HG03060 (cell line): Measurements from ENCODE around the gene CACNA2D3.
"Not testable (repeated sequence)": the region's sequence is repeated elsewhere in the genome, so short reads cannot be mapped to it uniquely, and the experiment has no call there.

Source experiments
- ATAC-seq: cut with Tn5 transposase; IDR thresholded peaks from one replicate; pipeline ENCODE4 v1.9.1; 2021; ENCODE audit warnings: low read depth, moderate number of reproducible peaks; ENCODE audit not compliant: unreplicated experiment

CACNA2D3 gene

GRCh38 chr3:54600441-54601204 lies 478.3 kb downstream of the CACNA2D3 start:
- no peak for ATAC-seq

GRCh38 chr3:54604495-54604894 lies 482.1 kb downstream of the CACNA2D3 start:
- no peak for ATAC-seq

GRCh38 chr3:54608041-54608440 lies 485.7 kb downstream of the CACNA2D3 start:
- no peak for ATAC-seq

DNA sequence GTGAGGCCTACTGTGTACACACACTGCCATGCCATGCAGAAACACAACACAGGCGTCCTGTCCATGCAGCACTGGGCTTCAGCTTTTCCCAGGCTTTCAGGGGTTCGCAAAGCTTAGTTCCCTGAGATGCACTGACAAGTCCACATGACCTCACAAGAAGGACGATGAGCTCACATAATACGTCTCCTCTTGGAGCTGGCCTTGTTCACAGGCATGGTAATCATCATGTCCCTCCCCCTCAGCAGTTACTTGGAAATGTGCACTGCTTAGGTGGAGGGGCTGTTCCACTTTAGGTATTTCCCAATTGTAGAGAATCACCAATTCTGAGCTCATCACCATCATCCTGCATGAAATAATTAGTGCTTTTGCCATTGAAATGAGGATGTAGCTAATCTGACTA lies 496.7 kb downstream of the CACNA2D3 start:
- no peak for ATAC-seq

- no peak for ATAC-seq
Observed at GRCh38 chr3:54619531-54619930, 497.2 kb downstream of the CACNA2D3 start.

- no peak for ATAC-seq
Observed at GRCh38 chr3:54621184-54621583, 498.8 kb downstream of the CACNA2D3 start.

- ATAC-seq: no peak
Observed at GRCh38 chr3:54622678-54623077, 500.3 kb downstream of the CACNA2D3 start.

DNA sequence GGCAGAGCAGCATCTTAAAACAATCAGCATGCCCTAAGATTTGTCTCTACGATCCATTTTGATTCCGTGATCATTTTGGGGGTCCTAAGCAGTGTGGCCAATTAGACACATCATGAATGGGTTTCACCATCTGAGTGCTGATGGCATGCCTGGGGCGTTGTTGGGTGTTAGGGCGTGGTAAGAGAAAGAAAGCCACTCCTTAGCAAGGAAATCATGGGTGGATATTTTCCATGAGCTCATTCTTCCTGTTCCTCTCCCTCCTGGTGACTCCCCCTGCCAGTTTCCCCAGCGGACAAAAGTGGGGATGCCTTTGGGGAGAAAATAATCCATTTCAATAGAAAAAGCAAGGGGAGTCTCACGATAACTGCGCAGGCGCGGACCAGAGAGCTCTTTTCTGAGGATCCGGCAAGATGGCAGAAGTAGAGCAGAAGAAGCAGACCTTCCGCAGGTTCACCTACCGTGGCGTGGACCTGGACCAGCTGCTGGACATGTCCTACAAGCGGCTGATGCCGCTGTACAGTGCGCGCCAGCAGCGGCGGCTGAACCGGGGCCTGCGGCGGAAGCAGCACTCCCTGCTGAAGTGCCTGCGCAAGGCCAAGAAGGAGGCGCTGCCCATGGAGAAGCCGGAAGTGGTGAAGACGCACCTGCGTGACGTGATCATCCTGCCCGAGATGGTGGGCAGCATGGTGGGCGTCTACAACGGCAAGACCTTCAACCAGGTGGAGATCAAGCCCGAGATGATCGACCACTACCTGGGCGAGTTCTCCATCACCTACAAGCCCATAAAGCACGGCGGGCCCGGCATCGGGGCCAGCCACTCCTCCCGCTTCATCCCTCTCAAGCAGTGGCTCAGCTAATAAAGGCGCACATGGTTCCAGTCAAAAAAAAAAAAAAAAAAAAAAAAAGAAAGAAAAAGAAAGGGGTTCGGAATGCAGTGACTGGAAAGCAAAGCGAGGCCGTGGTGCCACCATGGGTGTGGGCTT lies 503.7 kb downstream of the CACNA2D3 start:
- no peak for ATAC-seq

DNA sequence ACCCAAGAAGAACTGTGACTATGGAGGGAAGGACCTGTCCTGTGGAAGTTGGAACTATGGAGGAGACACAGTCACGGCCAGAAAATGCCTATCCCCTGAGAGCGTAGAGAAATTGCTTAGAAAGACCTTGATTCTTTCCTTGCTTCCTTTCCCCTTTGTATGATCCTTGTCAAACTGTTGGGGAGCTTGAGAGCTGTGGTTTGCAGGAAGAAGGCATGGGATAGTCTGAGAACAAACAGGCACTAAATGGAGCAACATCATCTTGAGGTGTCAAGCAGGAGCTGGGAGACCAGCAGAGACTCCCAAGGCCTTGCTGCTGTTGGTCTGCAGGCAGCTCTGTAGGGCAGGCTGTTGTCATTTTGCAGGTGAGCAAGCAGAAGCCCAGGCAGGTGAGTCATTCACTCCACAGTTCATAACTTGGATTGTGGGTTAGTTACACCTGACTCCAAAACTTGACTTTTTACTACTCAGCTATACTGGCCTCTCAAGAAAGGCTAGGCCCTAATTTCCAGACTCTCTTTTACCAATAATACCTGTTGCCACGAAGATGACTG lies 506.6 kb downstream of the CACNA2D3 start:
- ATAC-seq: no peak

GRCh38 chr3:54630101-54630623 lies 507.8 kb downstream of the CACNA2D3 start:
- ATAC-seq: no peak

DNA sequence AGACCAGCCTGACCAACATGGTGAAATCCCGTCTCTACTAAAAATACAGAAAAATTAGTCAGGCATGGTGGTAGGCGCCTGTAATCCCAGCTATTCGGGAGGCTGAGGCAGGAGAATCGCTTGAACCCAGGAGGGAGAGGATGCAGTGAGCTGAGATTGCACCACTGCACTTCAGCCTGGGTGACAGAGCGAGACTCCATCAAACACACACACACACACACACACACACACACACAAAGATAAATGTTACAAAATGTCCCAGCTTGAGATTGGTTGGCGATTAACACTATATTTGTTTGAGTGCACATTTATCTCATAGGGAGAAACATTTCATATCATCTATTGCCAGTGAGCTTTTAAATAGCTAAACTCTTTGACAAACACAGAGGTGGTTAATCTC lies 508.6 kb downstream of the CACNA2D3 start:
- ATAC-seq: not testable (repeated sequence)

DNA sequence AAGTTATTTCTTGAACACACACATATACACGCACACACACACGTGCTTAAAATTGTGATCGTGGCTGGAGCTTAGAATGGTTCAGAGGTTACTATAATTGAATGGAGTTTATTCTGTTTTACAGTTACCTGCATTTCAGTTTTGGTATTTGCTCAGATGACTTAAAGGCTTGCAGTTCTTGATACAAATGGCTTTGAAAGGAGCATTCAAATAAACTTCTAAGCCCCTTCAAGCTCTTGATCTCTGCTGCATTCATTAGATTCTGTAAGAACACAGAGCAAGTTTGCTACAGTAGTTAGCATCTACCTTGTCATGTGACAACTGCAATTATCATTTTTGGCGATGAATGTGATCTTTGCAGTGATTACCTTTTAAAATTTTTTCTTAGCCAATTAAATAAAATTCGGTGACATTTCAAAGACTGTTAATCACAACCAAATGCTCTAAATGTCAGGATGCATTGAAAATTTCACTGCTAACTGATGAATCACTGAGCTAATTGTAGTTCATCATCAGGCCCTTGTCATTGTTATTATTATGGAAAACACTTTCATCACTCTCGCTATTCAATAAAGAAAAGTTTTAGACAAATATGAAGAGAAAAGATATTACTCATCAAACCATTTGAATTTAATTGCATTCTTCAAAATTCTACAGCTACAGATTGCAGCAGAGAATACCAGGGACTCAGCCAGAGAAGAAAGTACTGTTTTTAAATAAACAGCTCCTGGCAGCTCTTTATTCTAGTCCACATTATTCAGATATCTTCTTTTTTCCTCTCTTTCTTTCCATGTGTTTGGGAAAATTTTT lies 509.4 kb downstream of the CACNA2D3 start:
- no peak for ATAC-seq

- ATAC-seq: no peak
Observed at GRCh38 chr3:54632326-54632665, 509.9 kb downstream of the CACNA2D3 start.

- ATAC-seq: no peak
Observed at GRCh38 chr3:54632834-54633233, 510.5 kb downstream of the CACNA2D3 start.

DNA sequence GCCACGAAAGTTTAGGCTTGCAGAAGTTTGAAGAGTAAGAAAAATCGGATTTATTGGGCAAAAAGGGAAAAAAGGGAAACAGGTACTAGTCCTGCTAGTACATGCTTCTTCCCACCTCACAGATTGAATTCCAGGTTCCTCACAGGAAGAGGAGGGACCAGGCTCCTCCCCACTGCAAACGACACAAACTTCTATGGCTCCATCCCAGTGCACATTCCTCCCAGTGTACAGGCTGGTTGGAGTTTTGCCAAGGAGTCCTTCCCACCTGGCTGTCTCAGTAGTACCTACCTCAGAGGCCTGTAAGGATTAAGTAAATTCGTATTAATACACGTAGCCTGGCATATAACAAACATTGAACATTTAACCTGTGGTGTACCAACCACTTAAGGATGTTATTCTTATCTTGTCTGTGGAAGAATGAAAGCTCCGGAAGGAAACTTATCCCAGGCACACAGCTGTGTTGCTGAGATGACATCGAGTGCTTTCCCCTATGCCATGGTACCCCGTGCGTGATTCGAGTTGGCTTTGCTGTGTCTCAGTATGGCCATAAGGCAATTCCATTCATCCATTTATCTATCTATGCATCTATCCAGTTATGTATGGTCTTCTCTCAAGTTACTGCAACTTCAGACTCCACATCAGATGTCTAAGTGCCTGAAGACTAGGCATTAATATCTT lies 511.2 kb downstream of the CACNA2D3 start:
- no peak for ATAC-seq

DNA sequence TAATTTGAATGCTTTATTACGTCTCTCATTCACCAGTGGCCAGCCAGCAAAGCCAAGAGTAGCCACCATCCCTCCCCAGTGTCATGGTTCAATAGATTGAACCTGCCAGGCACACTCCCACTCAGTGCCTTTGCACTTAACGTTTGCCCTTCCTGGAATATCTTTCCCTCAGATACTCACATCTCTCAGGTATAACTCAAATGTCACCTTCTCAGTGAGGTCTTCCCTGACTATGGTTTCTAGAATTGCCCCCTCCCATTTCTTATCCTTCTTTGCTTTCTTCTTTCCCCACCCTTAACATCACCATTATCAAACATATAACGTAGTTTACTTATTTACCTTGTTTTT lies 511.7 kb downstream of the CACNA2D3 start:
- no peak for ATAC-seq

GRCh38 chr3:54639790-54640372 lies 517.5 kb downstream of the CACNA2D3 start:
- not testable (repeated sequence) for ATAC-seq

- ATAC-seq: no peak
Observed at GRCh38 chr3:54641226-54642014, 519.1 kb downstream of the CACNA2D3 start.

GRCh38 chr3:54642147-54642546 lies 519.8 kb downstream of the CACNA2D3 start:
- ATAC-seq: no peak
